ENCODE measurements around the gene LPCAT3. TPM values are rescaled to one million over a fixed set of nuclear protein-coding genes. Genes with fewer than 3 reads are reported as not detected.

LPCAT3 gene
- 44.6 to 45.9 TPM (median 45.1 TPM) in 3 replicates for total RNA-seq

GRCh38 chr12:7018350-7019042 lies at the start of gene LPCAT3:
LPCAT3 (minus strand) TSS chr12:7018476; CDS start chr12:7018424, 52 bp downstream.
- peak within 1 kb of the TSS; percentile 85 for H3K27ac Mint-ChIP-seq
- peaks cover 26% of the 10 kb centered on the region for H3K4me1 Mint-ChIP-seq
- no peaks in the 10 kb centered on the region for H3K36me3 Mint-ChIP-seq
- peak; percentile 74 for TF ChIP-seq CTCF (IDR thresholded peaks at IDR 0.05; ENCODE audit: unreplicated experiment)
- DNase-seq (ENCODE audit: low spot score in 2 of 2, unreplicated experiment in 2 of 2): peak; percentile 91 to 98
- H3K27me3 Mint-ChIP-seq (ENCODE audit: low read depth): no peaks in the 10 kb centered on the region
- H3K4me3 Mint-ChIP-seq: peak within 1 kb of the TSS; percentile 87
- H3K9me3 Mint-ChIP-seq: no peaks in the 10 kb centered on the region

- no peaks in the 10 kb centered on the region for H3K9me3 Mint-ChIP-seq
- peaks cover 9% of the 10 kb centered on the region for H3K36me3 Mint-ChIP-seq
- no peak overlapping the region for H3K4me3 Mint-ChIP-seq
- no peak overlapping the region for H3K27ac Mint-ChIP-seq
- H3K27me3 Mint-ChIP-seq (ENCODE audit: low read depth): peaks cover 6% of the 10 kb centered on the region
- TF ChIP-seq CTCF (IDR thresholded peaks at IDR 0.05; ENCODE audit: unreplicated experiment): no peak
- peaks cover 18% of the 10 kb centered on the region for H3K4me1 Mint-ChIP-seq
- DNase-seq (ENCODE audit: low spot score in 2 of 2, unreplicated experiment in 2 of 2): no peak
Measured at GRCh38 chr12:7067096-7067495, 48.8 kb upstream of the LPCAT3 start.

GRCh38 chr12:7066596-7066995 lies 48.3 kb upstream of the LPCAT3 start:
- peaks cover 18% of the 10 kb centered on the region for H3K4me1 Mint-ChIP-seq
- H3K9me3 Mint-ChIP-seq: no peaks in the 10 kb centered on the region
- no peak for DNase-seq (ENCODE audit: low spot score in 2 of 2, unreplicated experiment in 2 of 2)

GRCh38 chr12:7065073-7065623 lies 46.9 kb upstream of the LPCAT3 start:
- TF ChIP-seq CTCF (IDR thresholded peaks at IDR 0.05; ENCODE audit: unreplicated experiment): no peak
- H3K9me3 Mint-ChIP-seq: no peaks in the 10 kb centered on the region
- peaks cover 8% of the 10 kb centered on the region for H3K36me3 Mint-ChIP-seq
- no peak overlapping the region for H3K27ac Mint-ChIP-seq
- H3K4me3 Mint-ChIP-seq: no peak overlapping the region
- no peaks in the 10 kb centered on the region for H3K27me3 Mint-ChIP-seq (ENCODE audit: low read depth)
- peaks cover 28% of the 10 kb centered on the region for H3K4me1 Mint-ChIP-seq
- DNase-seq (ENCODE audit: low spot score in 2 of 2, unreplicated experiment in 2 of 2): no peak

More at GRCh38 chr12:7066596-7066995, 48.3 kb upstream of the LPCAT3 start:
- Mint-ChIP-seq H3K27ac (no peak overlapping the region), H3K4me3 (no peak overlapping the region), H3K36me3 (peaks cover 9% of the 10 kb centered on the region), H3K27me3 (ENCODE audit: low read depth) (peaks cover 1% of the 10 kb centered on the region)
- no peak for TF ChIP-seq CTCF (IDR thresholded peaks at IDR 0.05; ENCODE audit: unreplicated experiment)

- Mint-ChIP-seq H3K4me3 (no peak overlapping the region), H3K27ac (no peak overlapping the region), H3K9me3 (no peaks in the 10 kb centered on the region), H3K36me3 (peaks cover 6% of the 10 kb centered on the region), H3K4me1 (peaks cover 30% of the 10 kb centered on the region), H3K27me3 (ENCODE audit: low read depth) (no peaks in the 10 kb centered on the region)
- no peak for TF ChIP-seq CTCF (IDR thresholded peaks at IDR 0.05; ENCODE audit: unreplicated experiment)
- DNase-seq (ENCODE audit: low spot score in 2 of 2, unreplicated experiment in 2 of 2): no peak
Measured at GRCh38 chr12:7064516-7064915, 46.2 kb upstream of the LPCAT3 start.
